WTC11 (cell line): ENCODE data around the gene C4orf50. TPM values are rescaled to one million over a fixed set of nuclear protein-coding genes. Genes with fewer than 3 reads are reported as not detected.

Experiments used
- AR ChIP-seq: fragments of 250-450 bp; sonication (Bioruptor Pico); IDR thresholded peaks from 2 replicates; pipeline ENCODE4 v1.9.0; 2021; ENCODE audit warnings: mild to moderate bottlenecking
- ATF1 ChIP-seq: sonication (generic); formaldehyde crosslinking; IDR thresholded peaks from 2 replicates; pipeline ENCODE4 v1.8.1; 2023; ENCODE audit warnings: mild to moderate bottlenecking, moderate library complexity, missing genetic modification reagents
- ATF3 ChIP-seq: sonication (generic); formaldehyde crosslinking; conservative IDR thresholded peaks from 2 replicates; pipeline ENCODE4 v1.8.1; 2022; ENCODE audit warnings: mild to moderate bottlenecking, missing genetic modification reagents
- CREM ChIP-seq: sonication (generic); formaldehyde crosslinking; IDR thresholded peaks from 2 replicates; pipeline ENCODE4 v1.8.1; 2022; ENCODE audit warnings: mild to moderate bottlenecking, missing genetic modification reagents, moderate library complexity
- FOXP4 ChIP-seq: sonication (generic); formaldehyde crosslinking; IDR thresholded peaks from 2 replicates; pipeline ENCODE4 v1.8.0; 2022; ENCODE audit warnings: mild to moderate bottlenecking, missing genetic modification reagents
- HMGA2 ChIP-seq: fragments of 250-450 bp; sonication (Bioruptor Pico); IDR thresholded peaks from 2 replicates; pipeline ENCODE4 v1.4.0; 2021; ENCODE audit warnings: mild to moderate bottlenecking, moderate library complexity
- HMGXB4 ChIP-seq: sonication (generic); formaldehyde crosslinking; IDR thresholded peaks from 2 replicates; pipeline ENCODE4 v1.8.1; 2023; ENCODE audit warnings: mild to moderate bottlenecking, moderate library complexity, missing genetic modification reagents
- NR1H2 ChIP-seq: sonication (generic); formaldehyde crosslinking; IDR thresholded peaks from 2 replicates; pipeline ENCODE4 v1.9.0; 2021; ENCODE audit warnings: mild to moderate bottlenecking, moderate library complexity, missing genetic modification reagents
- PREB ChIP-seq: sonication (generic); formaldehyde crosslinking; IDR thresholded peaks from 2 replicates; pipeline ENCODE4 v1.8.1; 2022; ENCODE audit warnings: mild to moderate bottlenecking, missing genetic modification reagents, moderate library complexity, borderline replicate concordance
- PRRX2 ChIP-seq: fragments of 250-450 bp; sonication (Bioruptor Pico); IDR thresholded peaks from 2 replicates; pipeline ENCODE4 v1.8.0; 2021; ENCODE audit warnings: mild to moderate bottlenecking
- RELA ChIP-seq: sonication (generic); formaldehyde crosslinking; IDR thresholded peaks from 2 replicates; pipeline ENCODE4 v1.8.1; 2022; ENCODE audit warnings: missing genetic modification reagents, mild to moderate bottlenecking, borderline replicate concordance
- RORB ChIP-seq: fragments of 250-450 bp; sonication (Bioruptor Pico); IDR thresholded peaks from 2 replicates; pipeline ENCODE4 v1.9.0; 2021; ENCODE audit warnings: mild to moderate bottlenecking
- TP53 ChIP-seq: sonication (generic); formaldehyde crosslinking; IDR thresholded peaks from 2 replicates; pipeline ENCODE4 v1.8.1; 2023; ENCODE audit warnings: mild to moderate bottlenecking, missing genetic modification reagents
- ZNF138 ChIP-seq: sonication (generic); formaldehyde crosslinking; conservative IDR thresholded peaks from 2 replicates; pipeline ENCODE4 v1.8.1; 2022; ENCODE audit warnings: mild to moderate bottlenecking, moderate library complexity, missing genetic modification reagents
- ZNF281 ChIP-seq: sonication (generic); formaldehyde crosslinking; IDR thresholded peaks from 2 replicates; pipeline ENCODE4 v1.8.0; 2023; ENCODE audit warnings: mild to moderate bottlenecking, missing genetic modification reagents
- ZNF317 ChIP-seq: sonication (generic); formaldehyde crosslinking; IDR thresholded peaks from 2 replicates; pipeline ENCODE4 v1.8.1; 2023; ENCODE audit warnings: low read depth, mild to moderate bottlenecking, moderate library complexity, missing genetic modification reagents, borderline replicate concordance
- ZNF423 ChIP-seq: fragments of 250-450 bp; sonication (Bioruptor Pico); IDR thresholded peaks from 2 replicates; pipeline ENCODE4 v2.1.2; 2022; ENCODE audit warnings: mild to moderate bottlenecking, moderate library complexity
- total RNA-seq: library from RNA; stranded (reverse); gene quantifications from 3 replicates; pipeline ENCODE4 v1.2.3, GENCODE V29; 2021
- TF ChIP-seq, protein P1 (sequence below): sonication (generic); formaldehyde crosslinking; IDR thresholded peaks from 2 replicates; pipeline ENCODE4 v1.8.1; 2022; ENCODE audit warnings: low read depth, mild to moderate bottlenecking, moderate library complexity, missing genetic modification reagents, borderline replicate concordance
- TF ChIP-seq, protein P2 (sequence below): sonication (generic); formaldehyde crosslinking; IDR thresholded peaks from 2 replicates; pipeline ENCODE4 v1.8.1; 2023; ENCODE audit warnings: mild to moderate bottlenecking, missing genetic modification reagents, moderate library complexity
- TF ChIP-seq, protein P3 (sequence below): sonication (generic); formaldehyde crosslinking; IDR thresholded peaks from 2 replicates; pipeline ENCODE4 v1.8.1; 2023; ENCODE audit warnings: mild to moderate bottlenecking, missing genetic modification reagents
- TF ChIP-seq, protein P4 (sequence below): fragments of 250-450 bp; sonication (Bioruptor Pico); IDR thresholded peaks from 2 replicates; pipeline ENCODE4 v1.8.0; 2021; ENCODE audit warnings: mild to moderate bottlenecking

Gene C4orf50
- total RNA-seq, 1 experiment from 2014 or later = 0.17 TPM

DNA sequence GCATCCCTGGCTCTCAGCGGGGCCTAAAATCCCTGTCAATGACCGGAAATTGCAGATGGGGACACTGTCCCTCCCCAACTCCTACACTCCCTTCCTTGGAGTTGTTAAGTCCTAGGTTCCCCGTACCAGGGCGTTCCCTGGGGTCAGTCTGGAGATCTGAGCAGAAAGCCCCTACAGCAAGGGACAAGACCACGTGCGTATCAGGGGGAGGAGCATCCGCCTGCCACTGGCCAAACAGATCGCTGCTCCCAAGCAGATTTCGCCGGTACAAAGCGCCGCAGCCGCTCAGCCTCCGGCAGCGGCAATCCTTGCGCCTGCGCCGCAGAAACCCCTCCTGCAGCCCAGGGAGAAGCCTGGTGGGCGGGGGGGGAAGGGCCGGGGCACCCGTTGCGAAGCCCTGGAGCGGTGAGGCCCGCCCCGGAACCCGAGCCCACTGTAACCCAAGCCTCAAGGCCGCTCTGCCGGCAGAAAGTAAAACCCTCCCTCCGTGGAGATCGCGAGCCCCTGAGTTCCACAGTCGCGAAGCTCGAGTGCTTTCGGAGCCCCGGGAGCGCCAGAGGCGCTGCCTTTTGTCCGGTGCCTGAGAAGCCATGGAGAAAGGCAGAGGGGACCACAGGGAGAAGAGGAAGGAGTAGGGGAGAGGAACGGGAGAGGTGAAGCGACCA lies 128.0 kb downstream of the C4orf50 start (continued):
- TF ChIP-seq HMGXB4 = peak; percentile 32; the same call in 1 of the 2 replicates
- TF ChIP-seq, protein P1, sequence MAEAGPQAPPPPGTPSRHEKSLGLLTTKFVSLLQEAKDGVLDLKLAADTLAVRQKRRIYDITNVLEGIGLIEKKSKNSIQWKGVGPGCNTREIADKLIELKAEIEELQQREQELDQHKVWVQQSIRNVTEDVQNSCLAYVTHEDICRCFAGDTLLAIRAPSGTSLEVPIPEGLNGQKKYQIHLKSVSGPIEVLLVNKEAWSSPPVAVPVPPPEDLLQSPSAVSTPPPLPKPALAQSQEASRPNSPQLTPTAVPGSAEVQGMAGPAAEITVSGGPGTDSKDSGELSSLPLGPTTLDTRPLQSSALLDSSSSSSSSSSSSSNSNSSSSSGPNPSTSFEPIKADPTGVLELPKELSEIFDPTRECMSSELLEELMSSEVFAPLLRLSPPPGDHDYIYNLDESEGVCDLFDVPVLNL (CRISPR knock-in tag) = no peak
- no peak for TF ChIP-seq HMGA2 (CRISPR knock-in tag)
- TF ChIP-seq, protein P2, sequence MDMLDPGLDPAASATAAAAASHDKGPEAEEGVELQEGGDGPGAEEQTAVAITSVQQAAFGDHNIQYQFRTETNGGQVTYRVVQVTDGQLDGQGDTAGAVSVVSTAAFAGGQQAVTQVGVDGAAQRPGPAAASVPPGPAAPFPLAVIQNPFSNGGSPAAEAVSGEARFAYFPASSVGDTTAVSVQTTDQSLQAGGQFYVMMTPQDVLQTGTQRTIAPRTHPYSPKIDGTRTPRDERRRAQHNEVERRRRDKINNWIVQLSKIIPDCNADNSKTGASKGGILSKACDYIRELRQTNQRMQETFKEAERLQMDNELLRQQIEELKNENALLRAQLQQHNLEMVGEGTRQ (CRISPR knock-in tag) = peak; percentile 88
- TF ChIP-seq NR1H2 (CRISPR knock-in tag) = no peak
- TF ChIP-seq RORB (CRISPR knock-in tag) = no peak
- TF ChIP-seq FOXP4 (CRISPR knock-in tag) = no peak
- TF ChIP-seq ZNF317 (CRISPR knock-in tag) = no peak
- TF ChIP-seq CREM (CRISPR knock-in tag) = no peak
- no peak for TF ChIP-seq ZNF138 (CRISPR knock-in tag)
- no peak for TF ChIP-seq TP53 (CRISPR knock-in tag)
- no peak for TF ChIP-seq RELA
- TF ChIP-seq, protein P3, sequence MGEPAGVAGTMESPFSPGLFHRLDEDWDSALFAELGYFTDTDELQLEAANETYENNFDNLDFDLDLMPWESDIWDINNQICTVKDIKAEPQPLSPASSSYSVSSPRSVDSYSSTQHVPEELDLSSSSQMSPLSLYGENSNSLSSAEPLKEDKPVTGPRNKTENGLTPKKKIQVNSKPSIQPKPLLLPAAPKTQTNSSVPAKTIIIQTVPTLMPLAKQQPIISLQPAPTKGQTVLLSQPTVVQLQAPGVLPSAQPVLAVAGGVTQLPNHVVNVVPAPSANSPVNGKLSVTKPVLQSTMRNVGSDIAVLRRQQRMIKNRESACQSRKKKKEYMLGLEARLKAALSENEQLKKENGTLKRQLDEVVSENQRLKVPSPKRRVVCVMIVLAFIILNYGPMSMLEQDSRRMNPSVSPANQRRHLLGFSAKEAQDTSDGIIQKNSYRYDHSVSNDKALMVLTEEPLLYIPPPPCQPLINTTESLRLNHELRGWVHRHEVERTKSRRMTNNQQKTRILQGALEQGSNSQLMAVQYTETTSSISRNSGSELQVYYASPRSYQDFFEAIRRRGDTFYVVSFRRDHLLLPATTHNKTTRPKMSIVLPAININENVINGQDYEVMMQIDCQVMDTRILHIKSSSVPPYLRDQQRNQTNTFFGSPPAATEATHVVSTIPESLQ (CRISPR knock-in tag) = no peak
- TF ChIP-seq ZNF423 (CRISPR knock-in tag) = peak; percentile 81
- no peak for TF ChIP-seq PREB (CRISPR knock-in tag)
- TF ChIP-seq, protein P4, sequence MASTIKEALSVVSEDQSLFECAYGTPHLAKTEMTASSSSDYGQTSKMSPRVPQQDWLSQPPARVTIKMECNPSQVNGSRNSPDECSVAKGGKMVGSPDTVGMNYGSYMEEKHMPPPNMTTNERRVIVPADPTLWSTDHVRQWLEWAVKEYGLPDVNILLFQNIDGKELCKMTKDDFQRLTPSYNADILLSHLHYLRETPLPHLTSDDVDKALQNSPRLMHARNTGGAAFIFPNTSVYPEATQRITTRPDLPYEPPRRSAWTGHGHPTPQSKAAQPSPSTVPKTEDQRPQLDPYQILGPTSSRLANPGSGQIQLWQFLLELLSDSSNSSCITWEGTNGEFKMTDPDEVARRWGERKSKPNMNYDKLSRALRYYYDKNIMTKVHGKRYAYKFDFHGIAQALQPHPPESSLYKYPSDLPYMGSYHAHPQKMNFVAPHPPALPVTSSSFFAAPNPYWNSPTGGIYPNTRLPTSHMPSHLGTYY (CRISPR knock-in tag) = no peak
- no peak for TF ChIP-seq PRRX2 (CRISPR knock-in tag)
- no peak for TF ChIP-seq AR (CRISPR knock-in tag)
- TF ChIP-seq ATF1 (CRISPR knock-in tag) = no peak
- TF ChIP-seq ZNF281 (CRISPR knock-in tag) = no peak
- TF ChIP-seq ATF3 = no peak
- TF ChIP-seq, all 79 proteins: peak for 13
